ENCODE data around the gene ROGDI. TPM values are rescaled to one million over a fixed set of nuclear protein-coding genes. Genes with fewer than 3 reads are reported as not detected.

ROGDI gene
- total and polyA plus RNA-seq, 4 donors, result 14.0 to 28.1 (median 17.4) TPM

- TF ChIP-seq ZBTB33 (IDR thresholded peaks at IDR 0.05) (no peak), TAF1 (conservative IDR thresholded peaks at IDR 0.05) (no peak), RAD21 (IDR thresholded peaks at IDR 0.05) (no peak), NR2F2 (IDR thresholded peaks at IDR 0.05) (no peak), FOXA1 (IDR thresholded peaks at IDR 0.05) (no peak), YY1 (IDR thresholded peaks at IDR 0.05) (no peak)
These were observed 24.5 kb upstream of the ROGDI start (continued) for GRCh38 chr16:4826980-4827379.

GRCh38 chr16:4826526-4826925, 24.1 kb upstream of the ROGDI start:
- H3K4me3 ChIP-seq (ENCODE audit: low read depth in 1 of 3, low read length in 3 of 3), result no peak overlapping the region
- 97% methylated on average over 4 of the region's 4 CpGs for WGBS
- no peak for DNase-seq (ENCODE audit: low spot score)
- H3K9ac ChIP-seq (ENCODE audit: low read depth in 1 of 2, low read length in 2 of 2), result no peak overlapping the region
- TF ChIP-seq NR2F2 (IDR thresholded peaks at IDR 0.05) (no peak), SP1 (IDR thresholded peaks at IDR 0.05) (no peak), REST (IDR thresholded peaks at IDR 0.05) (no peak), RAD21 (IDR thresholded peaks at IDR 0.05) (no peak), YY1 (IDR thresholded peaks at IDR 0.05) (no peak), ZBTB33 (IDR thresholded peaks at IDR 0.05) (no peak), JUND (IDR thresholded peaks at IDR 0.05) (no peak), ATF3 (IDR thresholded peaks at IDR 0.05) (no peak), CTCF (IDR thresholded peaks at IDR 0.05; ENCODE audit: low read depth, low read length, missing input control) (no peak), HNF4A (conservative IDR thresholded peaks at IDR 0.05) (no peak), FOXA2 (IDR thresholded peaks at IDR 0.05) (no peak), GABPA (IDR thresholded peaks at IDR 0.05 in 1 of 2, conservative IDR thresholded peaks at IDR 0.05 in 1 of 2) (no peak), FOXA1 (IDR thresholded peaks at IDR 0.05) (no peak), TAF1 (conservative IDR thresholded peaks at IDR 0.05) (no peak), EGR1 (IDR thresholded peaks at IDR 0.05; ENCODE audit: low read depth in 2 of 2) (no peak), RXRA (IDR thresholded peaks at IDR 0.05) (no peak), HNF4G (IDR thresholded peaks at IDR 0.05) (no peak), MAX (IDR thresholded peaks at IDR 0.05) (no peak)
- H3K36me3 ChIP-seq (ENCODE audit: control insufficient read depth in 4 of 4, insufficient read depth in 3 of 4, low read depth in 1 of 4, low read length in 3 of 4), result peaks cover 13 to 79% (median 55%) of the 10 kb centered on the region in 4 donors
- no peaks in the 10 kb centered on the region for H3K27me3 ChIP-seq (ENCODE audit: control insufficient read depth in 4 of 4, insufficient read depth in 4 of 4, low read length in 3 of 4)
- H3K27ac ChIP-seq (ENCODE audit: low read depth in 1 of 2, low read length in 2 of 2), result no peak overlapping the region
- no peaks in the 10 kb centered on the region for H3K4me1 ChIP-seq (ENCODE audit: control insufficient read depth in 4 of 4, insufficient read depth in 4 of 4, low read length in 3 of 4)
- H3K9me3 ChIP-seq (ENCODE audit: control insufficient read depth in 4 of 4, low read length in 3 of 4), result no peaks in the 10 kb centered on the region

All from liver (tissue), 9 donors.